ENCODE results near the gene SALL3.
A peak's percentile ranks its signal among the peaks of the same experiment; 100 is the strongest.

SALL3 gene

GRCh38 chr18:78980279-78980771 is 707 bp downstream of the SALL3 start:
- no peak overlapping the region for H3K4me3 ChIP-seq (ENCODE audit: low read depth, low read length)

GRCh38 chr18:78980777-78981380 is 1.3 kb downstream of the SALL3 start:
- TF ChIP-seq CTCF (IDR thresholded peaks at IDR 0.05; ENCODE audit: borderline replicate concordance, insufficient read depth, low read depth, low read length) = no peak
- H3K4me3 ChIP-seq (ENCODE audit: low read depth, low read length) = no peak overlapping the region

More at GRCh38 chr18:78980279-78980771, 707 bp downstream of the SALL3 start:
- no peak for TF ChIP-seq CTCF (IDR thresholded peaks at IDR 0.05; ENCODE audit: borderline replicate concordance, insufficient read depth, low read depth, low read length)

- H3K4me3 ChIP-seq (ENCODE audit: low read depth, low read length) = no peak overlapping the region
Measured at GRCh38 chr18:78981394-78981831, 1.8 kb downstream of the SALL3 start.

GRCh38 chr18:78981989-78982620 is 2.5 kb downstream of the SALL3 start:
- H3K4me3 ChIP-seq (ENCODE audit: low read depth, low read length) = no peak overlapping the region
- no peak for TF ChIP-seq CTCF (IDR thresholded peaks at IDR 0.05; ENCODE audit: borderline replicate concordance, insufficient read depth, low read depth, low read length)

More at GRCh38 chr18:78981394-78981831, 1.8 kb downstream of the SALL3 start:
- no peak for TF ChIP-seq CTCF (IDR thresholded peaks at IDR 0.05; ENCODE audit: borderline replicate concordance, insufficient read depth, low read depth, low read length)

- no peak overlapping the region for H3K4me3 ChIP-seq (ENCODE audit: low read depth, low read length)
- no peak for TF ChIP-seq CTCF (IDR thresholded peaks at IDR 0.05; ENCODE audit: borderline replicate concordance, insufficient read depth, low read depth, low read length)
Measured at GRCh38 chr18:78983512-78983911, 3.9 kb downstream of the SALL3 start.

GRCh38 chr18:78984941-78985784 is 5.5 kb downstream of the SALL3 start:
- TF ChIP-seq CTCF (IDR thresholded peaks at IDR 0.05; ENCODE audit: borderline replicate concordance, insufficient read depth, low read depth, low read length) = peak; percentile 35; the same call in 1 of the 2 replicates
- H3K4me3 ChIP-seq (ENCODE audit: low read depth, low read length) = no peak overlapping the region
